Activated naive CD8-positive, alpha-beta T cell treated with anti-CD3 and anti-CD28 coated beads for 36 hours (primary cell): ENCODE measurements around the gene DYNC1H1. TPM values are rescaled to one million over a fixed set of nuclear protein-coding genes. Genes with fewer than 3 reads are reported as not detected.

Source experiments
- DNase-seq: peaks from one replicate; pipeline ENCODE4 v3.0.0; 2021
- H3K27ac Mint-ChIP-seq: one replicate; pipeline ENCODE4 v1.8.0; 2022; ENCODE audit warnings: mild to moderate bottlenecking, moderate library complexity, mixed read lengths
- H3K27me3 Mint-ChIP-seq: one replicate; pipeline ENCODE4 v1.8.0; 2022; ENCODE audit warnings: mild to moderate bottlenecking, mixed read lengths
- H3K36me3 Mint-ChIP-seq: one replicate; pipeline ENCODE4 v1.8.0; 2021; ENCODE audit warnings: mild to moderate bottlenecking, mixed read lengths
- H3K4me1 Mint-ChIP-seq: one replicate; pipeline ENCODE4 v1.8.0; 2021; ENCODE audit warnings: mixed read lengths
- H3K4me3 Mint-ChIP-seq: one replicate; pipeline ENCODE4 v1.8.0; 2022; ENCODE audit warnings: mild to moderate bottlenecking, moderate library complexity, mixed read lengths
- H3K9me3 Mint-ChIP-seq: one replicate; pipeline ENCODE4 v1.8.0; 2022; ENCODE audit warnings: mixed read lengths
- total RNA-seq, 2 experiments: library from RNA; stranded (reverse); gene quantifications; one replicate each; pipeline ENCODE4 v1.2.3, GENCODE V29; 2021

The DYNC1H1 gene
- total RNA-seq, 2 experiments from 2014 or later = 216 to 227 TPM

GRCh38 chr14:102097441-102098135 is 133.2 kb downstream of the DYNC1H1 start:
- Mint-ChIP-seq H3K4me1 (peaks cover 18% of the 10 kb centered on the region), H3K36me3 (no peaks in the 10 kb centered on the region), H3K9me3 (no peaks in the 10 kb centered on the region), H3K27ac (no peak overlapping the region), H3K27me3 (no peaks in the 10 kb centered on the region), H3K4me3 (no peak overlapping the region)
- no peak for DNase-seq

DNA sequence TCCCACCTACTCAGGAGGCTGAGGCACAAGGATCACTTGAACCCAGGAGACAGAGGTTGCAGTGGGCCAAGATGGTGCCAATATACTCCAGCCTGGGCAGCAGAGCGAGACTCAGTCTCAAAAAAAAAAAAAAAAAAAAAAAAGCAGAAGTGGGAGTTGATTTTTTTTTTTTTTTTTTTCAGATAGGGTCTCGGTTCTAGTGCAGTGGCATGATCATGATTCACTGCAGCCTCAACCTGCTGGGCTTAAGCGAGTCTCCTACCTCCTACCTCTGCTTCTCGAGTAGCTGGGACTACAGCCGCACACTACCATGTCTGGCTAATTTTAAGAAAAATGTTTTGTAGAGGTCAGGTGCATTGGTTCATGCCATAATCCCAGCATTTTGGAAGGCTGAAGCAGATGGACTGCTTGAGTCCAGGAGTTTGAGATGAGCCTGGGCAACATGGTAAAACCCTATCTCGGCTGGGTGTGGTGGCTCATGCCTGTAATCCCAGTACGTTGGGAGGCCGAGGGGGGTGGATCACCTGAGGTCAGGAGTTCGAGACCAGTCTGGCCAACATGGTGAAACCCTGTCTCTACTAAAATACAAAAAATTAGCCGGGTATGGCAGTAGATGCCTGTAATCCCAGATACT is 138.8 kb downstream of the DYNC1H1 start:
- H3K4me3 Mint-ChIP-seq = no peak overlapping the region
- H3K27ac Mint-ChIP-seq = no peak overlapping the region
- no peaks in the 10 kb centered on the region for H3K4me1 Mint-ChIP-seq
- no peaks in the 10 kb centered on the region for H3K9me3 Mint-ChIP-seq
- no peaks in the 10 kb centered on the region for H3K27me3 Mint-ChIP-seq
- no peaks in the 10 kb centered on the region for H3K36me3 Mint-ChIP-seq
- no peak for DNase-seq

- H3K4me1 Mint-ChIP-seq = no peaks in the 10 kb centered on the region
- no peaks in the 10 kb centered on the region for H3K27me3 Mint-ChIP-seq
- no peak overlapping the region for H3K4me3 Mint-ChIP-seq
- H3K9me3 Mint-ChIP-seq = peaks cover 6% of the 10 kb centered on the region
- H3K36me3 Mint-ChIP-seq = peaks cover 4% of the 10 kb centered on the region
- no peak for DNase-seq
- H3K27ac Mint-ChIP-seq = no peak overlapping the region
Observed at GRCh38 chr14:102105369-102105768, 141.0 kb downstream of the DYNC1H1 start.

Other genes starting within 250 kb of the DYNC1H1 start
- gene PPP2R5C, start 202.9 kb upstream of the DYNC1H1 start, total RNA-seq = 100 to 1,000 TPM; 209 to 221 TPM
- 1,000 to 10,000 TPM; 1,485 to 1,535 TPM for gene HSP90AA1, start 122.5 kb downstream of the DYNC1H1 start, total RNA-seq
- 10 to 100 TPM; 22.3 to 27.3 TPM for gene WDR20, start 175.3 kb downstream of the DYNC1H1 start, total RNA-seq